GM04503 (cell line): ENCODE results near the gene FLNC.

ENCODE experiments used
- DNase-seq: peaks from one replicate; pipeline ENCODE4 v3.0.0-alpha.2; 2012; ENCODE audit warnings: low read depth

The FLNC gene

DNA sequence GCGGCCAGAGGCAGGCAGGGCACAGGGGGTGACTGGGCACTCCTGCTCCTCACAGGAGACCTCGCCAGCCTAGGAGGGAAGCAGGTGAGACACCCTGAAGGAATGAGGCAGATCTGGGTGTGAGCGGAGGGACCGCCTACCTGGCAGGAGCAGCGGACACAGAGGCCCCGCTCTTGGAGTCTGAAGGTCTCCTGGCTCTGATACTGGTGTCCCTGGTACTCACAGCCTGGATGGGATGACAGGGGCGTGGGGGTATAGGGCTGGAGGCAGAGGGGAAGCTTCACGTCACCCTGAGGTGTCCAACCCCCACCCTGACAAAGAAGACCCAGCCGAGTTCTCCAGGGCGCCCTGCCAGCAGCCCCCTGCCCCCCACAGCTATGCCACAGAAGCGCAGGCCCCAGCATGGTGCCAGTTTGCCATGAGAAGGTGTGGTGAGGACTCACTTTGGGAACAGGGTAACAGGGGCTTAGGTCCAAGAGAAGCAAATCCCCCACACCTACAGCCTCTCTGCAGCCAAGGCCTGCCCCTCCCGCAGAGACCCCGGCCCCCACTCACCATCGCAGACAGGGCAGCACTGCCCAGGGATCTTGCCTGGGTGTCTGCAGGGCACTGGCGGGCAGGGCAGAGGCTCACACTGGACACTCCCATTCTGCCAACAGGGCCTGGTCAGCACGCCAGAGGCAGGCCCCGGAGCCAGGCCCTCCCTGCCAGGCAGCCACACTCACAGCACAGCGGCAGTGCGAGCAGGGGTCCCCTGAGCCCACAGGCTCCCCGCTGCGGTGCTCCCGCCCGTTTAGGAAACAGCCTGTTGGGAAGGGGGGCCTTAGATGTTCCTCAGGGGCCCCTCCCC is 63.3 kb downstream of the FLNC start:
- no peak for DNase-seq

DNA sequence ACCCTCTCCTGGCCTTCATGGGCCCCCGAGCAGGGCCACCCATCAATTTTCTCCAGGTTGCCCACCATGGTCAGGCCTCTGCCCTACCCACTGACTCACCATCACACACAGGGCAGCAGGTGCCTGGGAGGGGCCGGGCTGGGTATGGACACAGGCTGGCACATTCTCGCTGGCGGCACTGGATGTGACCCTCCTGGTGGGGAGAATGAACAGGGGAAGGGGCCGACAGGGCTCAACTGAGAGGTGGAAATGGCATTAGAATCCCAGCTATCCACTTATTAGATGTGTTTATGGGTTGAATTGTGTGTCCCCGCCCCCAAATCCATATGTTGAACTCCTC is 63.9 kb downstream of the FLNC start:
- no peak for DNase-seq

DNA sequence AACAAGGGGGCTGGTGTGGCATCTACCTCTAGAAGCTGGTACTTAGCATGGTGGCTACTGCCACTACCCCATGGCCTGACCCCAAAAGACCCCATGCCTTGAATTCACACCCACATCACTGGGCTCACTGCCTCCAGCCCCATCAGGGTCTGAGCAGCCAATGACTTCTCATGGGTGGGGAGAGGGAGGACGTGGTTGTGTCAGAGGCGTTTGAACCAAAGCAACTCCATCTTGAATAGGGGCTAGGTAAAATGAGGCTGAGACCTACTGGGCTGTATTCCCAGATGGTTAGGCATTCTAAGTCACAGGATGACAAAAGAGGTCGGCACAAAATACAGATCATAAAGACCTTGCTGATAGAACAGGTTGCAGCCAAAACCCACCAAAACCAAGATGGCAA is 65.1 kb downstream of the FLNC start:
- DNase-seq, result no peak

DNA sequence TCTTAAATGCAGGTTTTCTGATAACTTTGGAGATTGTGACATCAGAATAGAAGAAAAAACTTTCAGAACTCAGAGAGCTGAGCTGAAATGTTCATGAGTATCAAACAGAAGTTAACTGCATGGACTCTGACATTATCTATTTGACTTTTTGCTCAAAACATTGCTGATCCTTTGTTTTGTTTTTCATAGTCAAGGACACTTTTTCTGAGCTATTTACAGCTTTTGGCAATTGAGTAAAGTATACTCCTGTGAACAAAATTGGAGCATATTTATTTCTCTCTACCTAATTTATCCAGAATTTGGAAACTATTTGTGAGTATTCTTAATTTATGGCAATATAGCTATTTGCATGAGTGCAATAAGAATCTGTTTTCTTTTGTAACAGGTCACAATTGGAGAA is 69.2 kb downstream of the FLNC start:
- DNase-seq, result no peak

DNA sequence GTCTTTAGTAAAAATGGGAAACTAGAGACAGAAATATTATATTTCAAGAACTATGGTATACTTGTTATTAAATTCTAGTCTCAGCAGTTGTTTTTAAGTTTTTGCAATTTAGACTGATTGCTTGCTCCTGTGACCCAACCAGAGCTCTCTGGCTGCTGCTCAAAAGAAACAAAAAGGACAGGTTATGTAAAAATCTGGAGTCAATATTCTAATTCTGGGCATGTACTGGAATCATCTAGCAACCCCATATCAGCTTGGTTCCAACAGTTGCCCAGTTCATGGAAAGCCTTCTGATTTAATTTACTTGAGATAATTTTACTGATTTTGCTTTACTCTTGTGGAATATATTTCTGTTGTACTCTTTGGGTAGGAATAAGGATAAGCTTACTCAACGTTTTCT is 70.0 kb downstream of the FLNC start:
- no peak for DNase-seq

GRCh38 chr7:128902761-128903585 is 72.8 kb downstream of the FLNC start:
- DNase-seq, result no peak

DNA sequence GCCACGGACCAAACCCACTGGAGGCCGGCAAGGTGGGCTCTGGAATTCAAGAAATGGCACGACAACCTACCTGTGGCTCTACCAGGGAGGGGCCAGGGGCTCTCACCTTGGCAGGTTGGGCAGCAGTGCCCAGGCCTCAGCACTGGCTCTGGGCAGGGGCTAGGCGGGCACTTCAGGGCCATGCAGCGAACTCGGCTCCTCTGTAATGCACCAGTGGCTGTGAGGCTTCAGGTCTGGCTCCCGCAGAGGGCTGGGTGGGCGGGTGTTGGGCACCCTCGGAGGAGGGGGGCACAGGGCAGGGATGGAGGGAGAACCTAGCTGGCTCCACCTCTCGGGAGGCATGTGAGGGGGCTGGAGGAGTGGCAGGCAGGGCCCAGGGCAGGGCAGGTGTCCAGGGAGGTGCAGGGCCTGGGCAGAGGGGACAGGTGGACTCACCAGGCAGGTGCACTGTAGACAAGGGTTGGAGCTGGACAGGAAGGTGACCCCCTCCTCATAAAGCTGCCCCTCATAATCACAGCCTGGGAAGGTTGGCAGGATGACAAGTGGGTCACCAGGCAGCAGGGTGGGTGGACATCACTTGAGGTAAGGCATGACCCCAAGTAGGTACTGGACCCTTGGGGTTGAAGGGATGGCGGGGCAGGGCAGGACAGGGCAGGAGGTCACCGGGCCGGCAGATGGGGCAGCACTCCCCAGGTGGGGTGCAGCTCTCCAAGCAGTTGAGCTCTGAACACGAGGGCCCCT is 73.6 kb downstream of the FLNC start:
- no peak for DNase-seq

- DNase-seq, result no peak
Measured at GRCh38 chr7:128904381-128905197, 74.4 kb downstream of the FLNC start.

GRCh38 chr7:128906001-128906765 is 76.0 kb downstream of the FLNC start:
- DNase-seq, result no peak

- no peak for DNase-seq
Measured at GRCh38 chr7:128906766-128907559, 76.8 kb downstream of the FLNC start.
